Renal pelvis (tissue), 4 donors: ENCODE results near the gene BAK1. TPM values are rescaled to one million over a fixed set of nuclear protein-coding genes. Genes with fewer than 3 reads are reported as not detected.
"Not testable (repeated sequence)": the region's sequence is repeated elsewhere in the genome, so short reads cannot be mapped to it uniquely, and the experiment has no call there.

Experiments
- DNase-seq: peaks from one replicate; pipeline ENCODE4 v3.0.0-alpha.2; 2013
- polyA plus RNA-seq, 3 donors: library from polyadenylated mRNA; unstranded; fragments of 120-200 nt; gene quantifications; one replicate each; pipeline ENCODE4 v1.2.1, GENCODE V29; 2013; ENCODE audit not compliant: insufficient read length in 3 of 3

The BAK1 gene
- polyA plus RNA-seq, 3 donors: 22.5 to 26.1 (median 25.3) TPM

- no peak for DNase-seq
Observed at GRCh38 chr6:33566182-33567084, 13.6 kb downstream of the BAK1 start.

GRCh38 chr6:33558801-33559200 lies 21.3 kb downstream of the BAK1 start:
- no peak for DNase-seq

DNA sequence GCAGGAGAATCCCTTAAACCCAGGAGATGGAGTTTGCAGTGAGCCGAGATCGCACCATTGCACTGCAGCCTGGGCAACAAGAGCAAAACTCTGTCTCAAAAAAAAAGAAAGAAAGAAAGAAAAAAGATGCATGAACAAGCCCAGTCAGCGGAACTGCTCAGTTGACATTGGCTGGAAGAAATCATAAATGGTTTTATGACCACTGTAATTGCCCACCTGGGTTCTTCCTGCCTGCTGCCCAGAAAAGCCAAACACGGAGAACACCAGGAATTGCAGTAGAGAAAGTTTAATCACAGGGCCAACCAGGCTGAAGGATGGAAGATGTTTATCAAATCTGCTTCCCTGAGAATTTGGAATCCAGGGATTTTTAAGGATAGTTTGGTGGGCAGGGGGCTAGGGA lies 22.7 kb downstream of the BAK1 start:
- DNase-seq: no peak

DNA sequence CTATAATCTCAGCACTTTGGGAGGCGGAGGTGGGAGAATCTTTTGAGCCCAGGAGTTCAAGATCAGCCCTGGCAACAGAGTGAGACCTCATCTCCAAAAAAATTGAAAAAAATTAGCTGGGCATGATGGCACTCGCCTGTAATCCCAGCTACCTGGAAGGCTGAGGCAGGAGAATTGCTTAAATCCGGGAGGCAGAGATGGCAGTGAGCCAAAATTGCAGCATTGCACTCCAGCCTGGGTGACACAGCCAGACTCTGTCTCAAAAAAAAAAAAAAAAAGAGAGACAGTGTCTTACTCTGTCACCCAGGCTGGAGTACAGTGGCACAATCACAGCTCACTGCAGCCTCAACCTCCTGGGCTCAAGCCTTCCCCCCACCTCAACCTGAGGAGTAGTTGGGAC lies 27.2 kb downstream of the BAK1 start:
- not testable (repeated sequence) for DNase-seq

DNA sequence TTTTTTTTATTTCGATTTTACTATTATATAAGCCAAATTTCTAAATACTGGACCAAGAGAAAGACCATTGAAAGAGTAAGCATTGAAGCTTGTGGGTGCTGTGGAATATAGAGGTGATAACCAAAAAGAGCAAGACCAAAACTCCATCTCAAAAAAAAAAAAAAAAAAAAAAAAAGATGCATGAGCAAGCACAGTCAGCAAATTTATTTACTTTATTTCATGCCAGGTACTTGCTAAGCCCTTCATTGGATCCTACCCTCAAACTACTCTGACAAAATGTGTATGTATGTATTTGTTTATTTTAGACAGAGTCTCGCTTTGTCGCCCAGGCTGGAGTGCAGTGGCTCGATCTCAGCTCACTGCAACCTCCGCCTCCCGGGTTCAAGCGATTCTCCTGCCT lies 27.8 kb downstream of the BAK1 start:
- DNase-seq: no peak

- no peak for DNase-seq
Observed at GRCh38 chr6:33551538-33551937, 28.5 kb downstream of the BAK1 start.

DNA sequence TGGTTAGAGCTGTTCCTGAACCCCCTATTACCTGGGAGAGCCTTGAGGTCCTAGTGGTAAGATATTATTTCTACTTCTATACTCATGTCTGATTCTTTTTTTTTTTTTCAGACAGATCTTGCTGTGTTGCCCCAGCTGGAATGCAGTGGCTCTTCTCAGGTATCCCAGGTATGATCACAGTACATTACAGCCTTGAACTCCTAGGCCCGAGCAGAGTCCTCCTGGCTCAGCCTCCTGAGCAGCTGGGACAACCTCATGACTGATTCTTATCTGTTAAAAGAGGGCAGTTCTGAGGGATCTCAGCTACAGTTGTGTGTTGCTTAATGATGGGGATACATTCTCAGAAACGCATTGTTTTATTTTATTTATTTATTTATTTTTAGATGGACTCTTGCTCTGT lies 30.2 kb downstream of the BAK1 start:
- DNase-seq: no peak

DNA sequence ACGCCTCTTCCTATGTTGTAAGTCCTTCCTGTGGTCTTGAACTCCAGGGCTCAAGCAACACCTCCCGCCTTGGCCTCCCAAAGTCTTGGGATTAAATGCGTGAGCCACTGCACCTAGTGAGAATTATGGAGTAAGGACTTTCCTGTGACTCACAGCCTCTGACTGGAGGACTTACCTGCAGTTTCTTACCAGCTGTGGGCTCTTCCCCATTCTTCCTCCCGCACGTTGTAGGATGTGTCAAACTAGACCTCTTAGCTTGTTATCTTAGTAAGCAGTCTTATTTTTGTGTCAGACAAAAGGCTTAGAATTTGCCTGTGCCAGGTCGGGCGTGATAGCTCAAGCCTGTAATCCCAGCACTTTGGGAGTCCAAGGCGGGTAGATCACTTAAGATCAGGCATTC lies 30.9 kb downstream of the BAK1 start:
- no peak for DNase-seq

DNA sequence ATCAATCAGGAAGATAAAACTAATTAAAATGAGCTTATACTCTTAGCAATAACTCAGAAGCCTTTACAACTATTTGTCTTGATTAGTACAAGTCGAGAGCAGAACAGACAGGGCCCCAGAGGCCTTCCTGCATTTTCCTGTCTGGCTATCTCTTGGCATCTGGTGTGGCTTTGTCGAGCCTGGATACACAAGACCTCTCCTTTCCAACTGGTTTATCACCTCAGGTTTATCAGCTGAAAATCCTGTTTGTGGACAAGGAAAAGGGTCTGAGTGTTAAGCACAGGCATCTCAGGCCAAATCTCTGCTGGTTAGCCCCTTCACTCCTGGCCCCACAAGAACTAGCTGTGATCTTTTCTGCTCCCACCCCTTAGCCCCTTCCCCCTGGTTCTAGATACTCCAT lies 32.6 kb downstream of the BAK1 start:
- no peak for DNase-seq

GRCh38 chr6:33546766-33547165 lies 33.3 kb downstream of the BAK1 start:
- no peak for DNase-seq

DNA sequence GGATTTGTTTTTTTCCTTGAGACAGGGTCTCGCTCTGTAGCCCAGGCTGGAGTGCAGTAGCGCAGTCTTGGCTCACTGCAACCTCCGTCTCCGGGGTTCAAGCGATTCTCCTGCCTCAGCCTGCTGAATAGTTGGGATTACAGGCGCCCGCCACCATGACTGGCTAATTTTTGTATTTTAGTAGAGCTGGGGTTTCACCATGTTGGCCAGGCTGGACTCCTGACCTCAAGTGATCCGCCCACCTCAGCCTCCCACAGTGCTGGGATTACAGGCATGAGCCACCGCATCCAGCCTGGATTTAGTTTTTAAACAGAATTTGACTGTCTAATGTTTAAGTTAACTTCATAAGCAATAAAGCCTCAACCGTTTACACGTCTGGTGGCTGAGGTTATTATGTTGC lies 34.8 kb downstream of the BAK1 start:
- DNase-seq: not testable (repeated sequence)

DNA sequence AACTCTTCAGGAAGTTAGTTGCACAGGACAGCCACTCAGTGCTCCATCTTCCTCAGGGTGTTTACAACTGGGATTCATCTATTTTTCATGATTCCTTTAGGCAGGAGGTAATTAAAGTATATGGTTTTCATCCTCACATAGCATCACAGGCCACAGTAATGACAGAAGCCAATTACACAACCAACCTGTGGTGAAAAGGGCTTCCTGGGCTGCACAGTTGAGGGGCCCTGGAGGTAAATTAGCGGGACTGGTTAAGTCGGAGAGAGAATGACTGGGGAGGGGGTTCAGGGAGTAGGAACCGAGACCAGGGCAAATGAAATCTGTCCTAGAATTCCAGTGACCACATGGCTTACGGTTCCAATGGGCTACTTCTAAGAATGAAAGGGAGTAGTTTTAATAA lies 37.0 kb downstream of the BAK1 start:
- DNase-seq: no peak

GRCh38 chr6:33540768-33541167 lies 39.3 kb downstream of the BAK1 start:
- DNase-seq: no peak

DNA sequence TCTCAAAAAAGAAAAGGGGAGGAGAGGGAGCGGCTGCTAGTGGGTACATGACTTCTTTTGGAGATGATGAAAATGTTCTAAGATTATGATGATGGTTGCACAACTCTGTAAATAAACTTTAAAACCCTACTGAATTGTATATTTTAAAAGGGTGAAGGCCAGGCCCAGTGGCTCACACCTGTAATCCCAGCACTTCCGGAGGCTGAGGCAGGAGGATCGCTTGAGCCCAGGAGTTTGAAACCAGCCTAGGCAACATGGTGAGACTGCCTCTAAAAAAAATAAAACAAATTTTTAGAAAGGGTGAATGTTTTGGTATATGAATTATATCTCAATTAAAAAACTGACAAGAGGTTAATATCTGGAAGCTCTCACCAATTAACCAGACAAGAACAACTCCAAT lies 45.4 kb downstream of the BAK1 start:
- DNase-seq: no peak

DNA sequence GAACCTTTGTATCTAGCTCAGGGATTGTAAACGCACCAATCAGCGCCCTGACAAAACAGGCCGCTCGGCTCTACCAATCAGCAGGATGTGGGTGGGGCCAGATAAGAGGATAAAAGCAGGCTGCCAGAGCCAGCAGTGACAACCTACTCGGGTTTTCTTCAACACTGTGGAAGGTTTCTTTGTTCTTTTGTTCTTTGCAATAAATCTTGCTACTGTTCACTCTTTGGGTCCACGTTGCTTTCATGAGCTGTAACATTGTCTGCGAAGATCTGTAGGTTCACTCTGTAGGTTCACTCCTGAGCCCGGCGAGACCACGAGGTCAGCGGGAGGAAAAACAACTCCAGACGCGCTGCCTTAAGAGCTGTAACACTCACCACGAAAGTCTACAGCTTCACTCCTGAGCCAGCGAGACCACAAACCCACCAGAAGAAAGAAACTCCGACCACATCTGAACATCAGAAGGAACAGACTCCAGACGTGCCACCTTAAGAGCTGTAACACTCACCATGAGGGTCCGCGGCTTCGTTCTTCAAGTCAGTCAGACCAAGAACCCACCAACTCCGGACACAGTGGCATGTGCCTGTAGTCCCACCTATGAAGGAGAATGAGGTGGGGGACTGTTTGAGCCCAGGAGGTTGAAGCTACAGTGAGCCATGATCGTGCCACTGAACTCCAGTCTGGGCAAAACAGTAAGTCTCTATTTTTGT lies 46.8 kb downstream of the BAK1 start:
- not testable (repeated sequence) for DNase-seq

DNA sequence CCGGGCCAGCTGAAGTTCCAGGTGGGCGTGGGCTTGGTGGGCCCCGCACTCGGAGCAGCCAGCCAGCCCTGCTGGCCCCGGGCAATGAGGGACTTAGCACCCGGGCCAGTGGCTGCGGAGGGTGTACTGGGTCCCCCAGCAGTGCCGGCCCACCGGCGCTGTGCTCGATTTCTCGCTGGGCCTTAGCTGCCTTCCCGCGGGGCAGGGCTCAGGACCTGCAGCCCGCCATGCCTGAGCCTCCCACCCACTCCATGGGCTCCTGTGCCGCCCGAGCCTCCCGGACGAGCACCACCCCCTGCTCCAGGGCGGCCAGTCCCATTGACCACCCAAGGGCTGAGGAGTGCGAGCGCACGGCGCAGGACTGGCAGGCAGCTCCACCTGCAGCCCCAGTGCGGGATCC lies 47.6 kb downstream of the BAK1 start:
- not testable (repeated sequence) for DNase-seq

DNA sequence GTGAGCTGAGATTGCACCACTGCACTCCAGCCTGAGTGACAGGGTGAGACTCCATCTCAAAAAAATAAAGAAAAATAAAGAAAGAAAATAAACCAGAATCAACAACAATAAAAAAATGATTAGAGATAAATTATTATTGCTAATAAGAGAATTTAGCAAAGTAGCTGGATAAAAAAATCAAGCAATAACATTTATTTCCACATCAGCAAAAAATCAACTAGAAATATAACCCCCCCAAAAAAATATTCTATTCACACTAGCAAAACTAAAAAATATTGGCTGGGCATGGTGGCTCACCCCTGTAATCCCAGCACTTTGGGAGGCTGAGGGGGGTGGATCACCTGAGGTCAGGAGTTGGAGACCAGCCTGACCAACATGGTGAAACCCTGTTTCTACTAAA lies 49.5 kb downstream of the BAK1 start:
- not testable (repeated sequence) for DNase-seq

Other genes with a start within 250 kb of the BAK1 start
- gene KIFC1, start 188.5 kb downstream of the BAK1 start, polyA plus RNA-seq: 10 to 100 TPM; 42.2 to 54.6 (median 43.3) TPM
- 10 to 100 TPM; 68.7 to 82.5 (median 74.8) TPM for gene PHF1, start 169.3 kb downstream of the BAK1 start, polyA plus RNA-seq
- gene CUTA, start 162.2 kb downstream of the BAK1 start, polyA plus RNA-seq: 100 to 1,000 TPM; 225 to 264 (median 238) TPM
- gene SYNGAP1, start 160.2 kb downstream of the BAK1 start, polyA plus RNA-seq: 10 to 100 TPM; 31.5 to 40.8 (median 37.8) TPM
- 10 to 100 TPM; 13.7 to 16.4 (median 14.9) TPM for gene ZBTB9, start 125.7 kb downstream of the BAK1 start, polyA plus RNA-seq
- gene ITPR3, start 41.0 kb upstream of the BAK1 start, polyA plus RNA-seq: 1 to 10 TPM; 8.2 to 9.1 (median 8.2) TPM
- 10 to 100 TPM; 67.0 to 76.0 (median 71.1) TPM for gene UQCC2, start 131.4 kb upstream of the BAK1 start, polyA plus RNA-seq
- 1 to 10 TPM in 1 of 3 donors, under 1 TPM in 2; 0.83 to 1.1 (median 0.83) TPM for gene IP6K3, start 166.6 kb upstream of the BAK1 start, polyA plus RNA-seq
- gene LEMD2, start 208.9 kb upstream of the BAK1 start, polyA plus RNA-seq: 10 to 100 TPM; 67.7 to 87.9 (median 81.1) TPM
- gene MLN, start 223.7 kb upstream of the BAK1 start, polyA plus RNA-seq: 1 to 10 TPM; 1.4 to 1.9 (median 1.4) TPM